H1 (cell line): ENCODE results near the gene CASP1. TPM values are rescaled to one million over a fixed set of nuclear protein-coding genes. Genes with fewer than 3 reads are reported as not detected.

ENCODE experiments used
- CTCF ChIA-PET: fragments of 300-600 bp; sonication (Branson Sonifier 250); formaldehyde crosslinking; loops from one replicate; lab custom pipeline; 2021; ENCODE audit not compliant: partially characterized antibody; lab: Charles Lee
- POLR2A ChIA-PET: fragments of 300-600 bp; sonication (Branson Sonifier 250); formaldehyde crosslinking; loops from one replicate; lab custom pipeline; 2021; ENCODE audit warnings: inconsistent platforms; ENCODE audit not compliant: partially characterized antibody; lab: Charles Lee
- DNase-seq, 2 experiments: peaks; one replicate each; pipeline versions ENCODE4 v3.0.0 to v3.0.0-alpha.2; 2010 to 2022; ENCODE audit warnings: low spot score in 2 of 2, low read depth in 1 of 2, mixed read lengths in 1 of 2
- FAIRE-seq: peaks from 2 replicates; lab custom pipeline; 2011; peaks lifted over from hg19 to GRCh38; lab: Jason Lieb, UNC
- H2AFZ ChIP-seq: 2 replicates; pipeline ENCODE4 v1.8.1; 2012; ENCODE audit warnings: low read length, inconsistent platforms
- H2AK5ac ChIP-seq: 2 replicates; pipeline ENCODE4 v1.6.1; 2013; ENCODE audit warnings: low read depth, low read length
- H2BK120ac ChIP-seq: replicated peaks from 2 replicates; pipeline ENCODE3; 2013; ENCODE audit warnings: low read depth, low read length, inconsistent platforms
- H2BK12ac ChIP-seq: 2 replicates; pipeline ENCODE4 v1.6.1; 2013; ENCODE audit warnings: low read depth, low read length
- H2BK15ac ChIP-seq: 2 replicates; pipeline ENCODE4 v1.6.1; 2013; ENCODE audit warnings: low read length
- H2BK20ac ChIP-seq: 2 replicates; pipeline ENCODE4 v1.6.1; 2013; ENCODE audit warnings: low read length
- H2BK5ac ChIP-seq: 2 replicates; pipeline ENCODE4 v1.6.1; 2013; ENCODE audit warnings: low read depth, low read length
- H3K14ac ChIP-seq: 2 replicates; pipeline ENCODE4 v1.6.1; 2013; ENCODE audit warnings: inconsistent platforms; ENCODE audit not compliant: insufficient read length
- H3K18ac ChIP-seq: 2 replicates; pipeline ENCODE4 v1.6.1; 2013; ENCODE audit warnings: low read length; ENCODE audit errors: extremely low read depth
- H3K23ac ChIP-seq: 2 replicates; pipeline ENCODE4 v1.6.1; 2013; ENCODE audit warnings: inconsistent platforms; ENCODE audit not compliant: insufficient read length
- H3K23me2 ChIP-seq: 2 replicates; pipeline ENCODE4 v1.6.1; 2013; ENCODE audit warnings: low read depth, low read length
- H3K27ac ChIP-seq: 2 replicates; pipeline ENCODE4 v1.6.1; 2011; ENCODE audit warnings: low read depth, low read length, inconsistent platforms
- H3K27me3 ChIP-seq, 4 experiments: replicated peaks in 1 of 4; 1 replicate in 1 of 4; 2 replicates in 3 of 4; pipeline versions ENCODE4 v1.6.1 to v1.8.1; 2011 to 2013; ENCODE audit warnings: low read length in 3 of 4, mild to moderate bottlenecking in 3 of 4, inconsistent platforms in 2 of 4, mixed read lengths in 2 of 4, moderate library complexity in 1 of 4; ENCODE audit not compliant: control insufficient read depth in 3 of 4, insufficient read depth in 3 of 4; ENCODE audit errors: extremely low read depth in 1 of 4
- H3K36me3 ChIP-seq, 4 experiments: 2 replicates each; pipeline versions ENCODE4 v1.6.1 to v1.8.1; 2011 to 2013; ENCODE audit warnings: mild to moderate bottlenecking in 4 of 4, low read length in 3 of 4, moderate library complexity in 2 of 4, control low read depth in 1 of 4, inconsistent platforms in 1 of 4; ENCODE audit not compliant: insufficient read depth in 4 of 4, control insufficient read depth in 2 of 4
- H3K4ac ChIP-seq: replicated peaks from 2 replicates; pipeline ENCODE3; 2013; ENCODE audit warnings: low read length, low read depth, mixed read lengths, inconsistent platforms; ENCODE audit not compliant: insufficient read length
- H3K4me1 ChIP-seq, 4 experiments: replicated peaks in 1 of 4; 1 replicate in 1 of 4; 2 replicates in 3 of 4; pipeline versions ENCODE4 v1.6.1 to v1.8.1; 2011 to 2013; ENCODE audit warnings: low read length in 3 of 4, inconsistent platforms in 2 of 4, mixed read lengths in 1 of 4; ENCODE audit not compliant: insufficient read depth in 4 of 4, control insufficient read depth in 3 of 4
- H3K4me2 ChIP-seq, 2 experiments: 2 replicates each; pipeline versions ENCODE4 v1.6.1 to v1.8.1; 2011 to 2013; ENCODE audit warnings: low read depth in 2 of 2, low read length in 2 of 2, control low read depth in 1 of 2, inconsistent platforms in 1 of 2, mild to moderate bottlenecking in 1 of 2; ENCODE audit not compliant: insufficient read depth in 1 of 2
- H3K4me3 ChIP-seq, 4 experiments: fragments of 200-600, 300-600 bp in 1 of 4; sonication (generic), shearing (Covaris generic), sonication (Bioruptor Twin) in 1 of 4; 2 replicates each; pipeline versions ENCODE4 v1.5.1 to v1.8.1; 2011 to 2016; ENCODE audit warnings: low read length in 4 of 4, low read depth in 3 of 4, control low read depth in 2 of 4, inconsistent platforms in 2 of 4, mild to moderate bottlenecking in 2 of 4, mixed read lengths in 1 of 4, moderate library complexity in 1 of 4; ENCODE audit not compliant: insufficient read depth in 2 of 4; ENCODE audit errors: extremely low read depth in 1 of 4
- H3K56ac ChIP-seq: replicated peaks from 2 replicates; pipeline ENCODE3; 2013; ENCODE audit warnings: low read depth, mild to moderate bottlenecking, mixed read lengths, low read length, inconsistent platforms; ENCODE audit not compliant: insufficient read length
- H3K79me1 ChIP-seq: 2 replicates; pipeline ENCODE4 v1.6.1; 2013; ENCODE audit warnings: low read depth, low read length, control low read depth
- H3K79me2 ChIP-seq, 2 experiments: 2 replicates each; pipeline versions ENCODE4 v1.6.1 to v1.8.1; 2012 to 2013; ENCODE audit warnings: low read length in 2 of 2, mild to moderate bottlenecking in 2 of 2, inconsistent platforms in 1 of 2; ENCODE audit not compliant: insufficient read depth in 2 of 2, control insufficient read depth in 1 of 2
- H3K9ac ChIP-seq, 4 experiments: replicated peaks in 1 of 4; 1 replicate in 1 of 4; 2 replicates in 3 of 4; pipeline versions ENCODE4 v1.6.1 to v1.8.1; 2011 to 2013; ENCODE audit warnings: low read depth in 3 of 4, low read length in 3 of 4, control low read depth in 2 of 4, mild to moderate bottlenecking in 2 of 4, moderate library complexity in 2 of 4, inconsistent platforms in 1 of 4; ENCODE audit errors: extremely low read depth in 1 of 4
- H3K9me3 ChIP-seq, 2 experiments: 2 replicates each; pipeline versions ENCODE4 v1.6.1 to v1.8.1; 2012 to 2013; ENCODE audit warnings: mild to moderate bottlenecking in 2 of 2, moderate library complexity in 2 of 2, control low read depth in 1 of 2, inconsistent platforms in 1 of 2, low read depth in 1 of 2, low read length in 1 of 2, mixed read lengths in 1 of 2; ENCODE audit not compliant: insufficient read depth in 2 of 2
- H4K20me1 ChIP-seq, 2 experiments: replicated peaks in 1 of 2; 2 replicates each; pipeline versions ENCODE3 to v1.8.1; 2011 to 2013; ENCODE audit warnings: inconsistent platforms in 2 of 2, low read length in 2 of 2, mild to moderate bottlenecking in 1 of 2; ENCODE audit not compliant: insufficient read depth in 2 of 2, control insufficient read depth in 1 of 2
- H4K5ac ChIP-seq: 2 replicates; pipeline ENCODE4 v1.6.1; 2013; ENCODE audit warnings: low read length, low read depth, mixed read lengths, inconsistent platforms; ENCODE audit not compliant: insufficient read length
- H4K8ac ChIP-seq: 2 replicates; pipeline ENCODE4 v1.8.0; 2013; ENCODE audit warnings: mild to moderate bottlenecking, moderate library complexity, low read length, inconsistent platforms; ENCODE audit not compliant: insufficient read depth; ENCODE audit errors: extremely low read depth
- H4K91ac ChIP-seq: replicated peaks from 2 replicates; pipeline ENCODE3; 2013; ENCODE audit warnings: low read length, mixed read lengths, inconsistent platforms; ENCODE audit not compliant: insufficient read length
- ASH2L ChIP-seq: fragments of 200-600, 300-600 bp; sonication (generic); IDR thresholded peaks from one replicate; pipeline ENCODE4 v1.7.1; 2017; ENCODE audit warnings: low read length
- BCL11A ChIP-seq, 2 experiments: IDR thresholded peaks; one replicate each; pipeline ENCODE4 v1.6.1; 2011; ENCODE audit warnings: low read depth in 2 of 2, low read length in 2 of 2, mild to moderate bottlenecking in 2 of 2
- BRCA1 ChIP-seq: IDR thresholded peaks from 2 replicates; pipeline ENCODE4 v1.6.1; 2012; ENCODE audit warnings: low read depth, low read length, improper control_type of control experiment
- CTBP2 ChIP-seq: IDR thresholded peaks from 2 replicates; pipeline ENCODE4 v1.7.0; 2011; ENCODE audit warnings: borderline replicate concordance, mild to moderate bottlenecking, moderate library complexity, mixed read lengths, low read length; ENCODE audit not compliant: insufficient read depth, insufficient read length
- FOSL1 ChIP-seq: IDR thresholded peaks from 2 replicates; pipeline ENCODE4 v1.6.1; 2011; ENCODE audit warnings: mild to moderate bottlenecking, low read depth, low read length, moderate library complexity; ENCODE audit not compliant: insufficient read depth
- GABPA ChIP-seq: IDR thresholded peaks from 2 replicates; pipeline ENCODE4 v1.6.1; 2011; ENCODE audit warnings: mild to moderate bottlenecking, low read length, moderate library complexity, borderline replicate concordance; ENCODE audit not compliant: insufficient read depth
- GTF2F1 ChIP-seq: IDR thresholded peaks from 2 replicates; pipeline ENCODE4 v1.6.1; 2012; ENCODE audit warnings: low read depth, low read length, improper control_type of control experiment, borderline replicate concordance
- HDAC2 ChIP-seq, 2 experiments: fragments of 300-600 bp in 1 of 2; sonication (generic) in 1 of 2; IDR thresholded peaks; 2 replicates each; pipeline ENCODE4 v1.6.1; 2011 to 2012; ENCODE audit warnings: low read depth in 2 of 2, low read length in 2 of 2, mild to moderate bottlenecking in 2 of 2, moderate library complexity in 2 of 2, borderline replicate concordance in 1 of 2, inconsistent platforms in 1 of 2
- NRF1 ChIP-seq: IDR thresholded peaks from 2 replicates; pipeline ENCODE4 v1.6.1; 2011; ENCODE audit warnings: mild to moderate bottlenecking, low read depth, low read length, improper control_type of control experiment
- RNF2 ChIP-seq: fragments of 200-900, 300-1000 bp; sonication (generic); IDR thresholded peaks from 2 replicates; pipeline ENCODE4 v1.7.1; 2016; ENCODE audit warnings: borderline replicate concordance, low read depth, mild to moderate bottlenecking, antibody characterized with exemption, low read length; ENCODE audit not compliant: poor library complexity, severe bottlenecking; ENCODE audit errors: missing control alignments
- SIRT6 ChIP-seq: IDR thresholded peaks from one replicate; pipeline ENCODE4 v1.7.1; 2012; ENCODE audit warnings: low read length, inconsistent platforms
- SP2 ChIP-seq: IDR thresholded peaks from 2 replicates; pipeline ENCODE4 v1.6.1; 2012; ENCODE audit warnings: mild to moderate bottlenecking, low read length, inconsistent platforms
- SP4 ChIP-seq: IDR thresholded peaks from 2 replicates; pipeline ENCODE4 v1.6.1; 2012; ENCODE audit warnings: low read length, inconsistent platforms
- SRF ChIP-seq: IDR thresholded peaks from 2 replicates; pipeline ENCODE4 v1.6.1; 2011; ENCODE audit warnings: mild to moderate bottlenecking, low read depth, low read length, moderate library complexity
- TAF7 ChIP-seq: optimal IDR thresholded peaks from 2 replicates; pipeline ENCODE3; 2011; ENCODE audit warnings: low read depth, mild to moderate bottlenecking, inconsistent platforms, low read length, moderate library complexity, borderline replicate concordance
- WGBS, 2 experiments: shearing (Covaris generic) in 1 of 2; methylation state at CpG; one replicate each; pipeline versions ENCODE4 v1.1.6 to v1.1.7; 2013 to 2015; ENCODE audit warnings: low lambda C conversion rate in 2 of 2, mixed read lengths in 2 of 2, inconsistent platforms in 1 of 2, low coverage in 1 of 2, missing lambda C conversion rate in 1 of 2; ENCODE audit not compliant: insufficient replicate concordance in 2 of 2, insufficient coverage in 1 of 2, insufficient read length in 1 of 2; ENCODE audit errors: extremely low coverage in 1 of 2, missing lambda C conversion rate in 1 of 2; 5-methylcytosine and 5-hydroxymethylcytosine counted together
- polyA plus RNA-seq, 7 experiments: library from polyadenylated mRNA; depleted of rRNA in 3 of 7; stranded (reverse) in 5 of 7; unstranded in 2 of 7; fragments of >200 nt in 5 of 7; fragments of 200-250 nt in 2 of 7; gene quantifications; 1 replicate in 5 of 7; 2 replicates in 1 of 7; 4 replicates in 1 of 7; pipeline versions ENCODE4 v1.2.1 to v1.2.3, GENCODE V29; 2011 to 2013; ENCODE audit warnings: missing spikeins in 2 of 7, mixed read lengths in 2 of 7
- total RNA-seq: library from RNA; stranded (reverse); fragmentation: NEBNext Ultra II Directional; extraction: Animal tissue kit (Norgen Biotek cat#: 25700); gene quantifications from 2 replicates; pipeline ENCODE4 v1.2.1, GENCODE V29; 2021

The CASP1 gene
- total and polyA plus RNA-seq, 2 of the 8 experiments (the other 6 are each of a cell fraction or from before 2014, with no cell fraction given), result not detected

DNA sequence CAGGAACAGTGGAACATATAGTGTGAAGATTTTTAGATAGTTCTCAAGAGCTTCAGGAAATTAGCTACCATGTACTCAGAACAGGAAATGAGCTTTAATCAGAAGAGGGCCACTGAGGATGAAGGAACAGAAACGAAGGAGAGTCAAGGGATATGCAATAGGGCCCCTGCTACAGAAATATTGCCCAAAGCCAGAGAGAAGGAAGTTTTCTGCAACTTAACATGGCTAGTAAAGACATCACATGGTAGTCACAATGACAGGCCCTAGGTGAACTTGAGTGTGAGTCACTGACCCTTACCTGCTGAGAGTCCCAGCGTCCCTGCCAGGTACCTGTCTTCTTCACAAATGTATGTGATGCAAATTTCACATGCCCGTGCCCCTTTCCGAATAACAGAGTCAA, 35.4 kb upstream of the CASP1 start:
- CTCF ChIA-PET, result interaction anchor here (0.6 kb wide), 1 partner anchor 14 kb away, joined by 3 read pairs; no protein-coding TSS in a partner anchor
- no peaks in the 10 kb centered on the region for H3K79me1 ChIP-seq
- no peak overlapping the region for H4K91ac ChIP-seq
- no peak overlapping the region for H2BK5ac ChIP-seq
- no peak overlapping the region for H2AK5ac ChIP-seq
- H4K5ac ChIP-seq, result no peak overlapping the region
- H2AFZ ChIP-seq, result no peak overlapping the region
- no peak overlapping the region for H3K4ac ChIP-seq
- no peak overlapping the region for H3K9ac ChIP-seq
- no peaks in the 10 kb centered on the region for H3K27me3 ChIP-seq
- H3K4me1 ChIP-seq, result no peaks in the 10 kb centered on the region
- POLR2A ChIA-PET, result no interaction called here
- H3K14ac ChIP-seq, result no peak overlapping the region
- H4K20me1 ChIP-seq, result no peaks in the 10 kb centered on the region
- no peak overlapping the region for H3K4me2 ChIP-seq
- no peak overlapping the region for H3K27ac ChIP-seq
- H3K23me2 ChIP-seq, result no peaks in the 10 kb centered on the region
- FAIRE-seq (no peak), DNase-seq (no peak)
- 95% methylated on average over 4 of the region's 4 CpGs; no CpG with 5 or more reads in 1 of the 2 experiments for WGBS, 2 experiments
- H4K8ac ChIP-seq, result no peak overlapping the region
- no peaks in the 10 kb centered on the region for H3K79me2 ChIP-seq
- no peak overlapping the region for H2BK120ac ChIP-seq
- H2BK12ac ChIP-seq, result no peak overlapping the region
- no peak overlapping the region for H3K18ac ChIP-seq
- no peak overlapping the region for H3K23ac ChIP-seq
- no peak overlapping the region for H2BK20ac ChIP-seq
- no peak overlapping the region for H3K4me3 ChIP-seq
- no peaks in the 10 kb centered on the region for H3K36me3 ChIP-seq
- H3K9me3 ChIP-seq, result no peaks in the 10 kb centered on the region
- no peak overlapping the region for H2BK15ac ChIP-seq
- H3K56ac ChIP-seq, result no peak overlapping the region
- TF ChIP-seq SRF (no peak), FOSL1 (no peak), GTF2F1 (no peak), HDAC2 (IDR thresholded peaks at IDR 0.05; ENCODE audit: borderline replicate concordance in 1 of 2, low read depth in 2 of 2, low read length in 2 of 2) (no peak), SP2 (no peak), NRF1 (no peak), BRCA1 (no peak), CTBP2 (no peak), SIRT6 (no peak), BCL11A (IDR thresholded peaks at IDR 0.05; ENCODE audit: low read depth in 2 of 2, low read length in 2 of 2) (no peak), RNF2 (no peak), SP4 (no peak), GABPA (no peak), ASH2L (no peak), TAF7 (no peak)
